ENCODE measurements around the gene ISG20L2.

The ISG20L2 gene, protein sequence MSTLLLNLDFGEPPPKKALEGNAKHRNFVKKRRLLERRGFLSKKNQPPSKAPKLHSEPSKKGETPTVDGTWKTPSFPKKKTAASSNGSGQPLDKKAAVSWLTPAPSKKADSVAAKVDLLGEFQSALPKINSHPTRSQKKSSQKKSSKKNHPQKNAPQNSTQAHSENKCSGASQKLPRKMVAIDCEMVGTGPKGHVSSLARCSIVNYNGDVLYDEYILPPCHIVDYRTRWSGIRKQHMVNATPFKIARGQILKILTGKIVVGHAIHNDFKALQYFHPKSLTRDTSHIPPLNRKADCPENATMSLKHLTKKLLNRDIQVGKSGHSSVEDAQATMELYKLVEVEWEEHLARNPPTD

DNA sequence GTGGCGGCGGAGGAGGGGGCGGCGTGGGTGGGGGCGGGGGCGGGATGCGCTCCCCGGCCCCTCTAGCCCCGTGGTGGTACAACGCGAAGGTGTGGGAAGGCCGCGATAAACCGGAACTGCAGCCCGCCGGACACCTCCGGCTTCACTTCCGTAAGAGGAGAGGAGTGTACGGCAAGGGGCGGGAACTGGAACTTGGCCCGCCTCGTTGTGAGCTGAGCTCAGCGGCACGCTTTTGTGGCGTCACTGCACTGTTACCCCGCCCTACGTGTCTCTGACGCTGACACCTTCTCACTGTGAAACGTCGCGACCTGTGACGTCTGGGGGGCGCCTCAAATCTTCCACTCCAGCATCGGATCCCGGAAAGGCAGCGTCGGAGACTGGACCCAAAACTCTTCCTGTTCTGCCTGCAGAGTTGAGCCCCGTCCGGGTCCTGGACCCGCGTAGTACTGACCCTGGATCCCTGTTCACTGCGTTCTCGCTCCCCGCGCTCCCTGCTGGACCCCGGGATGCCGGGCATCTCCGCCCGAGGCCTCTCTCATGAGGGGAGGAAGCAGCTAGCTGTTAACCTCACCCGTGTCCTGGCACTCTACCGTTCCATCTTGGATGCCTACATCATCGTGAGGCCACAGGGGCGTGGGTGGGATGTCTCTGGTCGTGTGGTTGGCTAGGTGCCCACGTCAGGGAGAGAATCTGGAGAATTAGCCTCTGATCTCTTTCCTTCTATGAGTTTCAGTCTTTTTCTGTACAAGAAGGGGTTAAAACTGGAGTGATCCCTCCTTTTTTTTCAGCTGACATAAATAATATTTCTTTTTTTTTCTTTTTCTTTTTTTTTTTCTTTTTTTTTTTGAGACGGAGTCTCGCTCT is at the start of gene ISG20L2:
Gene ISG20L2, minus strand, starts transcription at position 168 of the 864 bp plus-strand sequence. CDS start 1,114 bp downstream, outside the sequence.
- TF ChIP-seq ZNF8 (CRISPR knock-in tag; IDR thresholded peaks at IDR 0.05) (no peak), ZC3H10 (CRISPR knock-in tag; IDR thresholded peaks at IDR 0.05) (peak; percentile 69; the same call in 1 of the 2 replicates), ZFP3 (CRISPR knock-in tag; IDR thresholded peaks at IDR 0.05) (no peak)
- TF ChIP-seq, protein P1, sequence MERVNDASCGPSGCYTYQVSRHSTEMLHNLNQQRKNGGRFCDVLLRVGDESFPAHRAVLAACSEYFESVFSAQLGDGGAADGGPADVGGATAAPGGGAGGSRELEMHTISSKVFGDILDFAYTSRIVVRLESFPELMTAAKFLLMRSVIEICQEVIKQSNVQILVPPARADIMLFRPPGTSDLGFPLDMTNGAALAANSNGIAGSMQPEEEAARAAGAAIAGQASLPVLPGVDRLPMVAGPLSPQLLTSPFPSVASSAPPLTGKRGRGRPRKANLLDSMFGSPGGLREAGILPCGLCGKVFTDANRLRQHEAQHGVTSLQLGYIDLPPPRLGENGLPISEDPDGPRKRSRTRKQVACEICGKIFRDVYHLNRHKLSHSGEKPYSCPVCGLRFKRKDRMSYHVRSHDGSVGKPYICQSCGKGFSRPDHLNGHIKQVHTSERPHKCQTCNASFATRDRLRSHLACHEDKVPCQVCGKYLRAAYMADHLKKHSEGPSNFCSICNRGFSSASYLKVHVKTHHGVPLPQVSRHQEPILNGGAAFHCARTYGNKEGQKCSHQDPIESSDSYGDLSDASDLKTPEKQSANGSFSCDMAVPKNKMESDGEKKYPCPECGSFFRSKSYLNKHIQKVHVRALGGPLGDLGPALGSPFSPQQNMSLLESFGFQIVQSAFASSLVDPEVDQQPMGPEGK (CRISPR knock-in tag; IDR thresholded peaks at IDR 0.05; ENCODE audit: borderline replicate concordance), result no peak
- ATAC-seq, result peak; percentile 84

DNA sequence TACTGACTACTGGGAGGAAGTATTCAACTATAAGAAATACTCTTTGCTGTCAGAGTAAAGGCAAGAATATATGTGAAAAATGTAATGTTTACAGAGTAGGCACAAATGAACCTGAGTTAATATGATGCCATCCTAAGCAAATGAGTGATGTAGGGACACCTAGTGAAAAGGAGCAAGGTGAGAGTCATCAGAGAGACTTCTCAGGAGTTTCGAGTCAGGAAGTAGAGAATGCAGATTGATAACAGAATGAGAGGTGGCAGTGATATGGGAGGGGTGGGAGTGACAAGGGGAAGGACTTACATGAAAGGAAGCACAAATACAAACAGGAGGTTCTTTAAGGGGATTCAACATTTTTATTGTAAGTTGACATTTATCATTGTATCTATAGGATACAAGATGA is 49.0 kb upstream of the ISG20L2 start:
- TF ChIP-seq, protein P2, sequence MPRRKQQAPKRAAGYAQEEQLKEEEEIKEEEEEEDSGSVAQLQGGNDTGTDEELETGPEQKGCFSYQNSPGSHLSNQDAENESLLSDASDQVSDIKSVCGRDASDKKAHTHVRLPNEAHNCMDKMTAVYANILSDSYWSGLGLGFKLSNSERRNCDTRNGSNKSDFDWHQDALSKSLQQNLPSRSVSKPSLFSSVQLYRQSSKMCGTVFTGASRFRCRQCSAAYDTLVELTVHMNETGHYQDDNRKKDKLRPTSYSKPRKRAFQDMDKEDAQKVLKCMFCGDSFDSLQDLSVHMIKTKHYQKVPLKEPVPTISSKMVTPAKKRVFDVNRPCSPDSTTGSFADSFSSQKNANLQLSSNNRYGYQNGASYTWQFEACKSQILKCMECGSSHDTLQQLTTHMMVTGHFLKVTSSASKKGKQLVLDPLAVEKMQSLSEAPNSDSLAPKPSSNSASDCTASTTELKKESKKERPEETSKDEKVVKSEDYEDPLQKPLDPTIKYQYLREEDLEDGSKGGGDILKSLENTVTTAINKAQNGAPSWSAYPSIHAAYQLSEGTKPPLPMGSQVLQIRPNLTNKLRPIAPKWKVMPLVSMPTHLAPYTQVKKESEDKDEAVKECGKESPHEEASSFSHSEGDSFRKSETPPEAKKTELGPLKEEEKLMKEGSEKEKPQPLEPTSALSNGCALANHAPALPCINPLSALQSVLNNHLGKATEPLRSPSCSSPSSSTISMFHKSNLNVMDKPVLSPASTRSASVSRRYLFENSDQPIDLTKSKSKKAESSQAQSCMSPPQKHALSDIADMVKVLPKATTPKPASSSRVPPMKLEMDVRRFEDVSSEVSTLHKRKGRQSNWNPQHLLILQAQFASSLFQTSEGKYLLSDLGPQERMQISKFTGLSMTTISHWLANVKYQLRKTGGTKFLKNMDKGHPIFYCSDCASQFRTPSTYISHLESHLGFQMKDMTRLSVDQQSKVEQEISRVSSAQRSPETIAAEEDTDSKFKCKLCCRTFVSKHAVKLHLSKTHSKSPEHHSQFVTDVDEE (CRISPR knock-in tag; IDR thresholded peaks at IDR 0.05), result no peak
- TF ChIP-seq ZC3H10 (CRISPR knock-in tag; IDR thresholded peaks at IDR 0.05), result no peak
- no peak for TF ChIP-seq SNAI2 (CRISPR knock-in tag; IDR thresholded peaks at IDR 0.05)
- TF ChIP-seq OSR1 (CRISPR knock-in tag; IDR thresholded peaks at IDR 0.05), result no peak
- TF ChIP-seq, protein P3, sequence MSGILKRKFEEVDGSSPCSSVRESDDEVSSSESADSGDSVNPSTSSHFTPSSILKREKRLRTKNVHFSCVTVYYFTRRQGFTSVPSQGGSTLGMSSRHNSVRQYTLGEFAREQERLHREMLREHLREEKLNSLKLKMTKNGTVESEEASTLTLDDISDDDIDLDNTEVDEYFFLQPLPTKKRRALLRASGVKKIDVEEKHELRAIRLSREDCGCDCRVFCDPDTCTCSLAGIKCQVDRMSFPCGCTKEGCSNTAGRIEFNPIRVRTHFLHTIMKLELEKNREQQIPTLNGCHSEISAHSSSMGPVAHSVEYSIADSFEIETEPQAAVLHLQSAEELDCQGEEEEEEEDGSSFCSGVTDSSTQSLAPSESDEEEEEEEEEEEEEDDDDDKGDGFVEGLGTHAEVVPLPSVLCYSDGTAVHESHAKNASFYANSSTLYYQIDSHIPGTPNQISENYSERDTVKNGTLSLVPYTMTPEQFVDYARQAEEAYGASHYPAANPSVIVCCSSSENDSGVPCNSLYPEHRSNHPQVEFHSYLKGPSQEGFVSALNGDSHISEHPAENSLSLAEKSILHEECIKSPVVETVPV (CRISPR knock-in tag; IDR thresholded peaks at IDR 0.05), result no peak
- no peak for TF ChIP-seq BACH2 (CRISPR knock-in tag; IDR thresholded peaks at IDR 0.05; ENCODE audit: borderline replicate concordance)
- no peak for TF ChIP-seq ISL1 (CRISPR knock-in tag; IDR thresholded peaks at IDR 0.05)
- no peak for TF ChIP-seq TOX (CRISPR knock-in tag; IDR thresholded peaks at IDR 0.05; ENCODE audit: borderline replicate concordance)
- TF ChIP-seq, protein P4, sequence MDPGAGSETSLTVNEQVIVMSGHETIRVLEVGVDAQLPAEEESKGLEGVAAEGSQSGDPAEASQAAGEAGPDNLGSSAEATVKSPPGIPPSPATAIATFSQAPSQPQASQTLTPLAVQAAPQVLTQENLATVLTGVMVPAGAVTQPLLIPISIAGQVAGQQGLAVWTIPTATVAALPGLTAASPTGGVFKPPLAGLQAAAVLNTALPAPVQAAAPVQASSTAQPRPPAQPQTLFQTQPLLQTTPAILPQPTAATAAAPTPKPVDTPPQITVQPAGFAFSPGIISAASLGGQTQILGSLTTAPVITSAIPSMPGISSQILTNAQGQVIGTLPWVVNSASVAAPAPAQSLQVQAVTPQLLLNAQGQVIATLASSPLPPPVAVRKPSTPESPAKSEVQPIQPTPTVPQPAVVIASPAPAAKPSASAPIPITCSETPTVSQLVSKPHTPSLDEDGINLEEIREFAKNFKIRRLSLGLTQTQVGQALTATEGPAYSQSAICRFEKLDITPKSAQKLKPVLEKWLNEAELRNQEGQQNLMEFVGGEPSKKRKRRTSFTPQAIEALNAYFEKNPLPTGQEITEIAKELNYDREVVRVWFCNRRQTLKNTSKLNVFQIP (CRISPR knock-in tag; IDR thresholded peaks at IDR 0.05; ENCODE audit: borderline replicate concordance, low read depth), result no peak
- no peak for TF ChIP-seq PPARA (CRISPR knock-in tag; IDR thresholded peaks at IDR 0.05; ENCODE audit: borderline replicate concordance)
- TF ChIP-seq ZFP3 (CRISPR knock-in tag; IDR thresholded peaks at IDR 0.05), result no peak
- TF ChIP-seq, protein P1 (CRISPR knock-in tag; IDR thresholded peaks at IDR 0.05; ENCODE audit: borderline replicate concordance), result no peak
- no peak for TF ChIP-seq ARNTL (CRISPR knock-in tag; IDR thresholded peaks at IDR 0.05; ENCODE audit: borderline replicate concordance, low read depth)
- no peak for TF ChIP-seq CSDC2 (CRISPR knock-in tag; IDR thresholded peaks at IDR 0.05)
- TF ChIP-seq ZNF70 (CRISPR knock-in tag; IDR thresholded peaks at IDR 0.05), result no peak
- TF ChIP-seq TCF4 (CRISPR knock-in tag; IDR thresholded peaks at IDR 0.05; ENCODE audit: borderline replicate concordance), result no peak
- TF ChIP-seq, protein P5, sequence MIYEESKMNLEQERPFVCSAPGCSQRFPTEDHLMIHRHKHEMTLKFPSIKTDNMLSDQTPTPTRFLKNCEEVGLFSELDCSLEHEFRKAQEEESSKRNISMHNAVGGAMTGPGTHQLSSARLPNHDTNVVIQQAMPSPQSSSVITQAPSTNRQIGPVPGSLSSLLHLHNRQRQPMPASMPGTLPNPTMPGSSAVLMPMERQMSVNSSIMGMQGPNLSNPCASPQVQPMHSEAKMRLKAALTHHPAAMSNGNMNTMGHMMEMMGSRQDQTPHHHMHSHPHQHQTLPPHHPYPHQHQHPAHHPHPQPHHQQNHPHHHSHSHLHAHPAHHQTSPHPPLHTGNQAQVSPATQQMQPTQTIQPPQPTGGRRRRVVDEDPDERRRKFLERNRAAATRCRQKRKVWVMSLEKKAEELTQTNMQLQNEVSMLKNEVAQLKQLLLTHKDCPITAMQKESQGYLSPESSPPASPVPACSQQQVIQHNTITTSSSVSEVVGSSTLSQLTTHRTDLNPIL (CRISPR knock-in tag; IDR thresholded peaks at IDR 0.05; ENCODE audit: low read depth), result no peak
- TF ChIP-seq GLIS3 (CRISPR knock-in tag; IDR thresholded peaks at IDR 0.05), result no peak
- ATAC-seq, result no peak

Data from SK-N-SH treated with all-trans-retinoic acid at 6 μM for 48 hours (cell line).